HuH-7.5 (cell line): ENCODE results near the gene WDPCP.
"Not testable (repeated sequence)": the region's sequence is repeated elsewhere in the genome, so short reads cannot be mapped to it uniquely, and the experiment has no call there.

Source experiments
- DNase-seq: peaks from one replicate; pipeline ENCODE4 v3.0.0; 2011; ENCODE audit warnings: low spot score

The WDPCP gene

DNA sequence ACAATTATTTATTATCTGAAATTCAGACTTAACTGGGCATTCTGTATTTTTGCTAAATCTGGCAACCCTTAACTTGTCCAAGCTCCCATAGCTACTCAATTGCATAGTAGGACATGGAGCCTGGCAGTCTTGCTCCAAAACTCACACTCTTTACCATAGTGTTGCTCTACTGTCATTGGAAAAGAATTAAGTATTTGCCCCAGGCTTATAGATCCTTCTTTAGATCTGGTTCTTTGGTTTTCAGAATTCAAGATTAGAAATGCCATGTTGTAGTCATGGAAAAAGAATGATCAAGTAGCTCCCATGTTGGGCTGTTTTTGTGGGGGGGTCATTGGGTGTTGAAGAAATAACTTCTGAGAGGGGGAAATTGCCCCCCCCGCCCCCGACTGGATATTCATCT, 240.9 kb downstream of the WDPCP start:
- DNase-seq: no peak

GRCh38 chr2:63346411-63346810, 241.9 kb downstream of the WDPCP start:
- DNase-seq: no peak

DNA sequence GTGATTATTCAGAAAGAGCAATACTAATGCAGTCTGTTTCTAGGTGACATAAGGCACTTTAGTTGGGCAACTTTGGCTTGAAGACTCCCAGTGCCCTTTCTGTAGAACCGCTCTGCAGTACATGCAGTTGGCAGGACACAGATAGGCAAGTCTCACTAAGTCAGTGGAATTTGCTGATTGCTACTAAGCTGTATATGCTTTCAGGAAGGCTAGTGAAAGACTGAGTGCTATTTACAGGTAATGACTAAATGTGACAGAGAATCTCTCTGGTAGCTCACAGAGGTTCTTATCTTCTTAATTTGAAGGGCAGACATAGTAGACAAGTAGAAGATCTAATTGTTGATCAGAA, 243.0 kb downstream of the WDPCP start:
- no peak for DNase-seq

DNA sequence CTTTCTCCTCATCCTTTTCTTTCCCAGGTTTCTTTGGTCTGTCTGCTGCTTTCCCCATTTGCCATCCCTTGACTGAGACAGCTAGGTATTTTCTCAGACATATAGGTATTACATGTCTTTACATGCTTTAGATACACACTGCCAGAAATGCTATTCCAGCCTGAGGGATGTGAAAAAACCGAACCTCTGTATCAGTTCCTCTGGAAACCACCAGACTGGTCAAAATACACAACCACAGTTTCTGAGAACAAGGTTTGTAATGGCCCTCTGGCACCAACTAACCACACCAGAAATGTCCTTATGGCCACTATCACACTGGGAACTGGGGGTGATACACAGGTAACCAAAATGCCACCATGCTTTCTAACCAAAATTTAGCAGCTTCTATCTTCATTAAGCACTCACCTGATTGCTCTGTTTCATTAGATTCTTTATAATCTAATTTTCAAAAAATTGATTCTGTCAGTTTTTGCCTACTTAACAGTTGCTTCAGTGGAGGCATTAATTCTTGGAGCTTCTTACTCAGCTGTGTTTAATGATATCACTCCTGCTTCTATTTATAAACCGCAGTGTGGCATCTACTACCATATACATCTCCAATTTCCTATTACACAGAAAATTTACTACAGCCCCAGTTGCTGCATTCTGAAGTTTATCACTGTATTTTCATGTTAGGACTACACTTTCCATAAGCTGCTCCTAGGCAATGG, 243.5 kb downstream of the WDPCP start:
- DNase-seq: no peak

DNA sequence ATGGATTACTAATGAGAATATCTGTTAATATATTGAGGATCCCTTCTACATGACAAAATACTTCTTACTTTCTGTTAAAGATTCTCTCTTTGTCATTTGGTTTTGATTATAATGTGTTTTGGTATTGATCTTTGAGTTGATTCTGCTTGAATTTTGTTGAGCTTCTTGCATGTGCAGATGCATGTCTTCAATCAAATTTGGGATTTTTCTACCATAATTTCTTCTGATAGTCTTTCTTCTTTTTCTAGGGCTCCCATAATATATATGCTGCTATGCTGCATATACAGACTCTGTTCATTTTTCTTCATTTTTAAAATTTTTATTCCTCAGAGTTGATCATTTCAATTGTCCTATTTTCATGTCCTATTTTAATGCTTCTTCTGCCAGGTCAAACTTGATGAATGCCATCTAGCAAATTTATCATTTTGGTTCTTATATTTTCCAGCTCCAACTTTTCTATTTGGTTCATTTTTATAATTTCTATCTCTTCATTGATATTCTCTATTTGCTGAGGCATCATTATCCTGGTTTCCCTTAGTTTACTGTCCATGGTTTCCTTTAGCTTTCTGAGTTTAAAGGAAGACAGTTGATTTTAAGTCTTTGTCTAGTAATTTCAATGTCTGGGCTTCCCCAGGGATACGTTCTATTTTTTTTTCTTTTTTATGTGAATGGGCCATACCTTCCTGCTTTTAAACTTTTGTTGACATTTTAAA, 244.7 kb downstream of the WDPCP start:
- DNase-seq: no peak

DNA sequence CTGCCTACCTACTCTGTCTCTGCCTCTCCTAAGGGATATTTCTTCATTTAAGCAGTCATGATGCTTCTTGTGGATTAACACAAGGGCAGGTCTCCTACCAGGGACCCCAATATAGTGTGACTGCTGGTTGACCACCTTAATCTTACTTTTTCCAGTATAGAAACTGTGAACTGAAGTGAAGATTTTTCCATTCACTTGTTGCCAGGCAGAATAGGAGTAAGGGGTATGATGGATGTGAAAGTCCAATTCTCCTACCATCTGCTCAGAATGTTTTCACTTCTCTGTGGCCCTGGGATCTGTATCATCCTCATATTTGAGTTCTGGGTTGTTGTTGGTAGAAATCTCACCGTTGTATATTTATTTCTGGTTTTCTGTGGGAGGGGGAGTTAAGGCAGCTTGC, 247.8 kb downstream of the WDPCP start:
- DNase-seq: no peak

DNA sequence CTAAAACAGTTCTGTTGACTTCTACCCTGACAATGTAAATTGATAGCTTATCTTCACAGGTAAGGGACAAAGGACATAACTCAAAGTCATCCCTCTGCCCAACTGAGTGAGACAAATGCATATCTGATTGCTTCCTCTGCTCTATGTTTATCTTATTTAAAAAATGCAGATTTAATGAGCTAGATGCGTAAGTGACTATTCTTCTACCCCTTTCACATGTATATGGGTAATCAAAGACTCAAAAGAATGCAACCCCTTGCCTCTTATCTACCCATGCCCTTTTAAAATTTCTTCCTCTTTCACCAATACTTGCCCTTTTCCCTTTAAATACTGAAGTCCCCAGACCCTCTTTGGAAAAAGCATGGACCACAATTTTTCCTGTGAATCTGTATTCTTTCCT, 253.4 kb downstream of the WDPCP start:
- DNase-seq: no peak

DNA sequence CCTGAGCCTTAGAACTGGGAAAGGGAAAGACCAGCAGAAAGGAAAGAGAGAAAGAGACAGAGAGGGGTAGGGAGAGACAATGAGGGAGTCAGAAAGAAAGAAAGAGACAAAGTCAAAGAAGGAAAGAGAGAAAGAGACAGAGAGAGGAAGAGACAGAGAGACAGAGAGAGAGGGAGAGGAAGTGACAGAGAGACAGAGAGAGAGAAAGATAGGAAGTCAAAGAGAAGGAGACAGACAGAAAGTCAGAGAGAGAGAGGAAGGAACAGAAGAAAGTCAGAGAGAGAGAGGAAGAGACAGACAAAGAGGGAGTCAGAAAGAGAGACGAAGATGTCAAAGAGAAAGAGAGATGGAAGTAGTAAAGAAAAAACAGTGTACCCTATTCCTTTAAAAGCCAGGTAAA, 261.8 kb downstream of the WDPCP start:
- DNase-seq: no peak

- not testable (repeated sequence) for DNase-seq
These were observed 264.6 kb downstream of the WDPCP start for GRCh38 chr2:63323662-63324061.

DNA sequence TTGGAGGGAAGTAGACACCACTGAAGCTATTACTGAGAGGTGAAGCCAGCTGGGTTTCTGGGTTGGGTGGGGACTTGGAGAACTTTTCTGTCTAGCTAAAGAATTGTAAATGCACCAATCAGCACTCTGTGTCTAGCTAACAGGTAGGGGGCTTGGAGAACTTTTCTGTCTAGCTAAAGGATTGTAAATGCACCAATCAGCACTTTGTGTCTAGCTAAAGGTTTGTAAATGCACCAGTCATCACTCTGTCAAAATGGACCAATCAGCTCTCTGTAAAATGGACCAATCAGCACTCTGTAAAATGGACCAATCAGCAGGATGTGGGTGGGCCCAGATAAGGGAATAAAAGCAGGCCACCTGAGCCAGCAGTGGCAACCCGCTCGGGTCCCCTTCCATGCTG, 266.3 kb downstream of the WDPCP start:
- DNase-seq: not testable (repeated sequence)

DNA sequence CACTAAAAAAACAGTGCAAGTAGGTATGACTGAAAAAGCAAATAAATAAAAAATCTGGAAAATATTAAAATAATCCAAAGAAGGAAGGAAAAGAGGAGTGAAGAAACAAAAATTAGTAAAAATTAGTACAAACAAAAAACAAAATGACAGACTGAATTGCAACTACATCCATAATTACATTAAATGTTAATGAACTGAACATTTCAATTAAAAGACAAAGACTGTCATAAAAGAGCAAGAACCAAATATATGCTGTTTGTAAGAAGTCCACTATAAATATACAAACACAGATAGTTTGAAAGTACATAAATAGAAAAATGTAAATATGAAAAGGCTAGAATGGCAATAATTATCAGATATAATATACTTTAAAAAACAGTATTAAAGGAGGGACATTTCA, 267.6 kb downstream of the WDPCP start:
- no peak for DNase-seq

DNA sequence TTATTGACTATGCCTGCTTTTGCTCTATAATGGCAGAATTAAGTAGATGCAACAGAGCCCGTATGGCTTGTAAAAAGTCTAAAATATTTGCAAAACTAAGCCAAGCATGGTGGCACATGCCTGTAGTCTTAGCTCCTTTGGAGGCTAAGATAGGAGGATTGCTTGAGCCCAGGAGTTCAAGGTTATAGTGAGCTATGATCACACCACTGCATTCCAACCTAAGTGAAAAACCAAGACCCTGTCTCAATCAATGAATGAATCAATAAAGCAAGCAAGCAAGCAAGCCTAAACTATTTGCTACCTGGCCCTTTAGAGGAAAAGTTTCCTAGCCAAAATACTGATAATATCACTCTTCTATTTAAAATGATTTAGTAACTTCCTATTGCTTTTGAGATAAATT, 277.7 kb downstream of the WDPCP start:
- no peak for DNase-seq

GRCh38 chr2:63301481-63301880, 286.8 kb downstream of the WDPCP start:
- no peak for DNase-seq

GRCh38 chr2:63300835-63301234, 287.4 kb downstream of the WDPCP start:
- DNase-seq: no peak

GRCh38 chr2:63287956-63288355, 300.3 kb downstream of the WDPCP start:
- no peak for DNase-seq

DNA sequence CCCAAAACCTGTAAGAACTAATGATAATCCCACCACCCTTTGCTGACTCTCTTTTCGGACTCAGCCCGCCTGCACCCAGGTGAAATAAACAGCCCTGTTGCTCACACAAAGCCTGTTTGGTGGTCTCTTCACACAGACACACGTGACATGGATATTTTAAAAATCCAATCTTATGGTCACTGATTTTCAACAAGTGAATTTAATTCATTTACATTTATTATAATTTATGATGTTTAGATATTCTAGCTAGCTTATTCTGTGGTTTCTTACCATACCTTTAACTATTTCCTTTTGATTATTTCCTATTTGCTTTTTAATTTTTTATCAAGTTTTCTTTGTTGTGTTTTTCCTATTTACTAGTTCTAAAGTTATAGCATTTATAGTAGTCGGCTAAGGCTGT, 301.8 kb downstream of the WDPCP start:
- DNase-seq: not testable (repeated sequence)

DNA sequence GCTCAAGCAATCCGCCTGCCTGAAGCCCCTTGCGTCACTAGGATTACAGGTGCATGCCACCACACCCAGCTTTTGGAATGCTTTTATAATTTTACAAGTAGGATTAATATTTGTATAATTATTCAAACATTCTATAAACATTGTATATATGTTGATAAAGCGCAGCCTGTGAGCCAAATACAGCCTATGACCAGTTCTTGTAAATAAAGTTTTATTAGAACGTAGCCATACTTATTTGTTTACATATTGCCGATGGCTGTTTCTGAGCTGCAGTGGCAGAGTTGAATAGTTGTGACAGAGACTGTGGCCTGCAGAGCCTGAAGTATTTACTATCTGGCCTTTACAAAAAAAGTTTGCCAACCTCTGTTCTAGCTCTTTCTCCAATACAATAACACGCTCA, 305.0 kb downstream of the WDPCP start:
- no peak for DNase-seq

GRCh38 chr2:63272560-63272959, 315.7 kb downstream of the WDPCP start:
- DNase-seq: no peak

- no peak for DNase-seq
These were observed 317.6 kb downstream of the WDPCP start for GRCh38 chr2:63270717-63271116.

GRCh38 chr2:63268946-63269345, 319.3 kb downstream of the WDPCP start:
- DNase-seq: no peak

DNA sequence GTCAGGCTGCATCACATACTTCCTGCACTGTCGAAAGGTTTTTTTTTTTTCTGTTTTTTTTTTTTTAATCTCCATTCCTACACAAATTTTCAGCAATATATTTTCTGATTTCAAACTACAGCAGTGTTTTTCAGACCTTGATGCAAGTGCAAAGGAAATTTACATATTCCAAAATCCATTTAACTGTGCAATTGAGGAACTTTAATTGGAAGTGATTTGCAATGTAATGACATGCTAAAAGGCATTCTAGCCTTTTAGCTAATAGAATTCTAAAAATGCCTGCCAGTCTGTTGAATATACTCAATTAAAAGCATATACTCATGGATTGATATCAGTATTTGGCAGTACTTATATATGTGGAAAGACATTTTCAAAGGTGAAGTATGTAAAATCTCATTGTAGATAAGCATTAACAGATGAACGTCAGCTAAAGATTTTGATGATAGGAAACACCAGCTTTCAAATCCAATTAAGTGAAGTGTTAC, 327.1 kb downstream of the WDPCP start:
- DNase-seq: no peak

DNA sequence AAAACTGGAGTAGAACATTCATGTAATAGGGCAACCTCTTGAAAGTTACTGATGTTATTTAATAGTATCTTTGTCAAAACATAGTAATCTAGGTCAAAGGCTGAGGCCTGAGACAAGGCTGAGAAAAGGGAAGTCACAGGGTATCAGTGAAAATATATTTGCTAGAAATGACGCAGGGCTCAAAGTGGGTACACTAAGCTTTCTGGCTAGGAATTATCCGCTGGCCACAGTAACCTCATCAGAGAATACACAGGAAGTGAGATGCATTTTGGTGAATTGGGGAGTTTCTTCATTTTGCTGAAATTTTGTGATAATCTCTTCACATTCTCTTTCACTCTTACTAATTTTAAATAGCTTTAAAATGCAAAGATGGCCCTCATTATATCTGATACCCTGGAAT, 330.8 kb downstream of the WDPCP start:
- no peak for DNase-seq

DNA sequence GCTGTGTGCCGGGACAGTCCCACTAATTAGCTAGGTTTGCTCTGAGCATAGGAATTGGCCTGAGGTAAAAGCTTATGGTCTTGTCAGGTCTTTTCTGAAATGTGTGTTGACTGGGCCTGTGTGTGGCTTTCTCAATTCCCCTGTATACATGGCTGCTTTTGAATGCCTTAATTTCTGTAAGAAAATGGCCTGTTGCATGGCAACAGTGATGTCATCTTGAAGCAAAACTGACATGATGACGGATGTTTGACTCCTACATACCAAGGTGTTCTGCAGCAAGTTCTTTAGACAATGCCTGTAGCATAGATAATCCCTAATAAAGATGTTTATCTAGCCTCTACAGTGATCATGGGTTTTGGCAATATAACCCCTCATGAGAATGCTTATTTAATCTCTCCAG, 339.1 kb downstream of the WDPCP start:
- DNase-seq: no peak

DNA sequence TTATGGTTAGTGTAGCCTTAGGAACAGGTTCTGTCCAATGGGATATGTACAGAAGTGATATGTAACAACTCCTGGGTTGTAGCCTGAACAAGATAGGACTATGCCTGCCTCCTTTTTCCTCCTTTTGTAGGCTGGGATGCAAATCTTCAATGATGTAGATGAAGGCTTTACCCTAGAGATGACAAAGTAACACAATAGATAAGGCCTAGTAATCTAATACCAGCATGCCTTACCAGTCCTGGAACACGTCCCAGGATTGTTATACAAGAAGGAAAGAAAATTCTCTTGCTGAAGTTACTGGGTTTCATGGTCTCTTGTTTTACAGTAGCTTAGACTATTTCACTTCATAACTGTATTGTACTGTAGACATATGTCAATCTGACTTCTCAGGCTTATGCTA, 345.5 kb downstream of the WDPCP start:
- no peak for DNase-seq
